Mesothelial cell of epicardium (in vitro differentiated cells): ENCODE measurements around the gene SUN3. TPM values are rescaled to one million over a fixed set of nuclear protein-coding genes. Genes with fewer than 3 reads are reported as not detected.
"Not testable (repeated sequence)": the region's sequence is repeated elsewhere in the genome, so short reads cannot be mapped to it uniquely, and the experiment has no call there.

ENCODE experiments used
- DNase-seq, 2 experiments: peaks; one replicate each; pipeline ENCODE4 v3.0.0; 2021; ENCODE audit warnings: low spot score in 2 of 2; ENCODE audit not compliant: unreplicated experiment in 2 of 2
- H3K27ac Mint-ChIP-seq: 2 replicates; pipeline ENCODE4 v1.8.0; 2021; ENCODE audit warnings: mixed read lengths
- H3K27me3 Mint-ChIP-seq: 2 replicates; pipeline ENCODE4 v1.8.0; 2021; ENCODE audit warnings: low read depth, mixed read lengths
- H3K36me3 Mint-ChIP-seq: 2 replicates; pipeline ENCODE4 v1.8.0; 2021; ENCODE audit warnings: mixed read lengths
- H3K4me1 Mint-ChIP-seq: 2 replicates; pipeline ENCODE4 v1.8.0; 2021; ENCODE audit warnings: mixed read lengths
- H3K4me3 Mint-ChIP-seq: 2 replicates; pipeline ENCODE4 v1.8.0; 2021; ENCODE audit warnings: mild to moderate bottlenecking, moderate library complexity, mixed read lengths
- H3K9me3 Mint-ChIP-seq: 2 replicates; pipeline ENCODE4 v1.8.0; 2021; ENCODE audit warnings: mixed read lengths
- CTCF ChIP-seq: fragments of 200-600 bp; sonication (generic); IDR thresholded peaks from one replicate; pipeline ENCODE4 v1.5.0; 2021; ENCODE audit warnings: antibody characterized with exemption; ENCODE audit not compliant: unreplicated experiment
- total RNA-seq: library from RNA; stranded (reverse); gene quantifications from 3 replicates; pipeline ENCODE4 v1.2.1, GENCODE V29; 2021

SUN3 gene
- total RNA-seq, 1 donor from 2014 or later = not detected

GRCh38 chr7:47999413-47999812 is 29.5 kb downstream of the SUN3 start:
- H3K4me1 Mint-ChIP-seq = peaks cover 4% of the 10 kb centered on the region
- no peaks in the 10 kb centered on the region for H3K36me3 Mint-ChIP-seq

GRCh38 chr7:47992446-47992845 is 36.5 kb downstream of the SUN3 start:
- peak overlapping the region; percentile 83 for H3K4me3 Mint-ChIP-seq
- peaks cover 36% of the 10 kb centered on the region for H3K4me1 Mint-ChIP-seq
- DNase-seq = no peak
- peaks cover 6% of the 10 kb centered on the region for H3K9me3 Mint-ChIP-seq
- H3K27me3 Mint-ChIP-seq = no peaks in the 10 kb centered on the region
- peak overlapping the region; percentile 70 for H3K27ac Mint-ChIP-seq
- no peak for TF ChIP-seq CTCF
- no peaks in the 10 kb centered on the region for H3K36me3 Mint-ChIP-seq

More at GRCh38 chr7:47999413-47999812, 29.5 kb downstream of the SUN3 start:
- H3K4me3 Mint-ChIP-seq = no peak overlapping the region
- no peaks in the 10 kb centered on the region for H3K27me3 Mint-ChIP-seq
- no peak for DNase-seq
- H3K27ac Mint-ChIP-seq = no peak overlapping the region
- TF ChIP-seq CTCF = no peak
- peaks cover 23% of the 10 kb centered on the region for H3K9me3 Mint-ChIP-seq

GRCh38 chr7:47991741-47992311 is 37.1 kb downstream of the SUN3 start:
- peak overlapping the region; percentile 70 for H3K27ac Mint-ChIP-seq
- TF ChIP-seq CTCF = no peak
- no peaks in the 10 kb centered on the region for H3K36me3 Mint-ChIP-seq
- peaks cover 6% of the 10 kb centered on the region for H3K9me3 Mint-ChIP-seq
- H3K27me3 Mint-ChIP-seq = no peaks in the 10 kb centered on the region
- DNase-seq = peak; percentile 50 to 75
- H3K4me1 Mint-ChIP-seq = peaks cover 36% of the 10 kb centered on the region
- H3K4me3 Mint-ChIP-seq = peak overlapping the region; percentile 83

- no peaks in the 10 kb centered on the region for H3K36me3 Mint-ChIP-seq
- TF ChIP-seq CTCF = no peak
- H3K4me1 Mint-ChIP-seq = peaks cover 36% of the 10 kb centered on the region
- H3K4me3 Mint-ChIP-seq = peak overlapping the region; percentile 83
- H3K27me3 Mint-ChIP-seq = no peaks in the 10 kb centered on the region
- peaks cover 6% of the 10 kb centered on the region for H3K9me3 Mint-ChIP-seq
- DNase-seq = no peak
- H3K27ac Mint-ChIP-seq = peak overlapping the region; percentile 70
These were observed 37.6 kb downstream of the SUN3 start for GRCh38 chr7:47991270-47991669.

GRCh38 chr7:47990592-47990991 is 38.3 kb downstream of the SUN3 start:
- H3K4me1 Mint-ChIP-seq = peaks cover 36% of the 10 kb centered on the region
- TF ChIP-seq CTCF = no peak
- peaks cover 6% of the 10 kb centered on the region for H3K9me3 Mint-ChIP-seq
- H3K36me3 Mint-ChIP-seq = no peaks in the 10 kb centered on the region
- H3K4me3 Mint-ChIP-seq = no peak overlapping the region
- DNase-seq = no peak
- H3K27ac Mint-ChIP-seq = peak overlapping the region; percentile 30
- no peaks in the 10 kb centered on the region for H3K27me3 Mint-ChIP-seq

GRCh38 chr7:47989607-47990400 is 39.1 kb downstream of the SUN3 start:
- DNase-seq, H3K4me3 Mint-ChIP-seq, H3K36me3 Mint-ChIP-seq, H3K9me3 Mint-ChIP-seq, H3K27me3 Mint-ChIP-seq: not testable (repeated sequence)
- H3K4me1 Mint-ChIP-seq = peaks cover 36% of the 10 kb centered on the region
- peak overlapping the region; percentile 30 for H3K27ac Mint-ChIP-seq
